GM18526 (cell line): ENCODE results near the gene NOVA1.

Experiments
- POLR2A ChIP-seq: IDR thresholded peaks from 3 replicates; pipeline ENCODE4 v1.6.1; 2011; ENCODE audit not compliant: insufficient read length; ENCODE audit errors: extremely low read depth

The NOVA1 gene, protein sequence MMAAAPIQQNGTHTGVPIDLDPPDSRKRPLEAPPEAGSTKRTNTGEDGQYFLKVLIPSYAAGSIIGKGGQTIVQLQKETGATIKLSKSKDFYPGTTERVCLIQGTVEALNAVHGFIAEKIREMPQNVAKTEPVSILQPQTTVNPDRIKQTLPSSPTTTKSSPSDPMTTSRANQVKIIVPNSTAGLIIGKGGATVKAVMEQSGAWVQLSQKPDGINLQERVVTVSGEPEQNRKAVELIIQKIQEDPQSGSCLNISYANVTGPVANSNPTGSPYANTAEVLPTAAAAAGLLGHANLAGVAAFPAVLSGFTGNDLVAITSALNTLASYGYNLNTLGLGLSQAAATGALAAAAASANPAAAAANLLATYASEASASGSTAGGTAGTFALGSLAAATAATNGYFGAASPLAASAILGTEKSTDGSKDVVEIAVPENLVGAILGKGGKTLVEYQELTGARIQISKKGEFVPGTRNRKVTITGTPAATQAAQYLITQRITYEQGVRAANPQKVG

DNA sequence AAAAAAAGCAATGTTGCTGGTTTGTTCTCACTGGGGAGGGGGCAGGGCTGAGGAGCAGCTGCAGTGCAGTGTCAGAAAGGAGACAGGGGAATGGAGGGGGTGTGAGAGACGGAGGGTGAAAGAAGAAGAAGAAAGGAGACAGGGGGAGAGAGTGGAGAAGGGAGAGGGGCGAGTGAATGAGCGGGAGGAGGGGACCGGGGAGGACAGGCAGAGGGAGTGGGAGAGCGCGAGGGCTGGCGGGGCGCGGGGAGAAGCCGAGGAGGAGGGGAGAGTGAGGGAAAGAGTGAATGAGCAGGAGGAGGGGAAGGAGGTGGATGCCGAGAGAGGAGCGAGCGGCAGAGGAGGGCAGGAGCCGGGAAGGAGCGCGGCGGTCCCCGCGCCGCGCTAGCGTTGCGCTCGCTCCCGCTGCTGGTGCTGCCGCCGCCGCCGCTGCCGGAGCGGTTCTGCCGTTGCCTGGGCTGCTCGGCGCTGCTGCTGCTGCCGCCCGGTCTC is at the start of gene NOVA1:
TSS of gene NOVA1 (minus strand) at position 445 of the 492 bp plus-strand sequence. CDS start 597 bp downstream, outside the sequence.
- TF ChIP-seq POLR2A, result no peak

DNA sequence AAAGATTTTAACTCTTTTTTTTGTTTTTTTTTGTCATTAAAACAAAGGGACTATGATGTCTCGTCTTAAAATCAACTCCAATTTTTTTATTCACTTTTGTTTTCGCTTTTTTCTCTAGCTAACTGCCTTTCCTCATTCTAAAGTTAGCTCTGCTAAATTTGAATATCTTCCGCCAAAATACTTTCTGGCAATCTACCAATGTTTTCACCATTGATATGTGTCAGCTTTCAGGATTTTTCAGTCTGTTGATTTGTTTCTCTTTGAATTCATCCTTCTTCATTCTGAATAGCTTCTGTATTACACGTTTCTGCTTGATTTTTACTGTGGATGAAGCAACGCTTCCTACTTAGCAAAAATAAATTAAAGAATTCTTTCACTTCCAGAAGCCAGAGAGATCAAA is 38.7 kb upstream of the NOVA1 start:
- no peak for TF ChIP-seq POLR2A

DNA sequence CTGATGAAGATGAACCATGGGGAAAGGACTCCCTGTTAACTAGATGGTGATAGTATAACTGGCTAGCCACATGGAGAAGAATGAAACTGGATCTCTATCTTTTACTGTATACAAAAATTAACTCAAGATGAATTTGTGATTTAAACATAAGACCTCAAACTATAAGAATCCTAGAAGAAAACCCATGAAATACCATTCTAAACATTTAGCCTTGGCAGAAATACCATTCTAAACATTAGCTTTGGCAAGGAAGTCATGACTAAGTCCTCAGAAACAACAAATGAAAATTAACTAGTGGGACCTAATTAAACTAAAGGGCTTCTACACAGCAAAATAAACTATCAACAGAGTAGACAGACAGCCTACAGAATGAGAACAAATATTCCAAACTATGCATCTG is 28.4 kb upstream of the NOVA1 start:
- TF ChIP-seq POLR2A, result no peak

DNA sequence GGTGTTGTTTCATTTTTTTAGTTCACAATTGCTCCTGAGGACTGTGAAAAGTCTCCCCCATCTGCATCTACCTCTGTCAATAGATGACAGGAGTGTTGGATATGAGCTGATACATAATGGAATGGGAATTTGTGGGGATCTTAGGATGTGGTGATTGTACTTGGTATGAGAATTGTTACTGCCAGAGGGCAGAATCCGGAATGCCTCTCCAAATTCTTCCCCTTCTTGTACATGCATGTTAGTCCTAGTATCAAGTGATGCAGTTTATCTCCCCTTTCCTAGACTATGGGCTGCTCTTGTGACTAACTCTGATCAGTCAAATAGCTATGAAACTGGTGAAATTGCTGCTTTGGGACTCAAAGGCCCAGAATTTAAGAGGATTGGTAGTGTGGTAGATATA is 24.8 kb upstream of the NOVA1 start:
- no peak for TF ChIP-seq POLR2A

DNA sequence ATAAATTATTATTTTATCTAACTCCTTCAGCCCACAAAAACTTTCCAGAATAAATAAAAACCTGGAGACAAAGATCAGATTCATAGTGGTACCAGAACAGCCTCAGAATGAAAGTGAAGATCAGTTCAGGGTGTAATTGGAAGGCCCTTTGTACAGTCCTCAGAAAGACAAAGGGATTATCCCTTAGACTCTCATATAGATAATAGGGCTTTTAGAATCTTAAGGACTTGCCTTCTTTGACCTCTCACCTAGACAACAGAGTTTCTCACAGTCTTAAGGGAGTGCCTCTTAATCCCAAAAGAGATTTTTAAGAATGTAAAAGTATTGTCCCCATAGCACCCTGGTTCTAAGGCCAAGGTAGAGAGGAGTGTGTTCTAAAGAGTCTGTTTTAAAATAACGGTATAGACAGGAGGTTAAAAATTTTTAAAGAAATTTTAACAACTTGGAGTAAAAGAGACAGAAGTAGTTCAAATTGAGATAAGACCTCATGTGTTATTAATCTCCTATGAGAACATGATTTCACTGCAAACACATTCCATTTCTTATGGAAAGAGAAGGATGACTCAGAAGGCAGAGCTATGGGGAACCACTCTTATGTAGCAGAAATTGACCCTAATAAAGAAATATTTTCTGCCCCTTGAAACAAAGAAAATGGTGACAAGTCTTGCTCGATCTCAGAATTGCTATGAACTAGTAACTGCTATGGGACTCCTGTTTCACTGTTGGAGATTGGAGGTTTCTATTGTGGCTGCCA is 24.2 kb upstream of the NOVA1 start:
- no peak for TF ChIP-seq POLR2A

DNA sequence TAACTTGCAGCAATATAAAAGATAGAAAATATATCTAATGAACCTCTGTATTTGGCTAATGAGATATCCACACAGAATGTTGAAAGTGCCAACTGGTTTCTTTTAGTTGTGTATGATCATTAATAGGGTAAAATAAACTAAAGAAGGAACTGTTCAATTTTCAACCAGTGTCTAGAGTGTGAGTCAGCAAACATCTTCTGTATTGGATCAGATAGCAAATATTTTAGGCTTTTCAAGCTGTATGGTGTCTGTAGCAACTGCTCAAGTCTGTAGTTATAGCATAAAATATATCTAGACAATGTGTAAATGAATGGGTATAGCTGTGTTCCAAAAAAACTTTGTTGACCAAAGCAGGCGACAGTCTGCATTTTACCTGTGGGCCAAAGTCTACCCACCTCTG is 23.5 kb upstream of the NOVA1 start:
- TF ChIP-seq POLR2A, result no peak

DNA sequence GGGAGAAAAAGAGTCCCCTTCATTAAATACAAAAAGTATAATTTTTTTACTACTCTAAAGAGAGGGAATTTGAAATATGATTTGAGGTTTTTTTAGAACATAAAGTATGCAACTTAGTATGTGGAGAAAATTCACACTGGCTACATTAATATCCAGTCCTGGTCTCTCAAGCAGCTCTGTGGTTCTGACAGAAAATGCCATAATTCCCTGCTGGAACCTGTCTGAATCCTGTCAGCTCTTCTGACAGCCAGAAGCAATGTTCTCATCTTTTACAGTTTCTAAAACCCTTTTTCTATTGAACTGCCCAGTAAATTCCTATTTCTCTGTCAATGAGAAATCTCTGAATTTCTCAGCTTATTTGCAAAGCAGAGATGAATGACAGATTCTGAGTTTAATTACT is 13.4 kb upstream of the NOVA1 start:
- TF ChIP-seq POLR2A, result no peak

DNA sequence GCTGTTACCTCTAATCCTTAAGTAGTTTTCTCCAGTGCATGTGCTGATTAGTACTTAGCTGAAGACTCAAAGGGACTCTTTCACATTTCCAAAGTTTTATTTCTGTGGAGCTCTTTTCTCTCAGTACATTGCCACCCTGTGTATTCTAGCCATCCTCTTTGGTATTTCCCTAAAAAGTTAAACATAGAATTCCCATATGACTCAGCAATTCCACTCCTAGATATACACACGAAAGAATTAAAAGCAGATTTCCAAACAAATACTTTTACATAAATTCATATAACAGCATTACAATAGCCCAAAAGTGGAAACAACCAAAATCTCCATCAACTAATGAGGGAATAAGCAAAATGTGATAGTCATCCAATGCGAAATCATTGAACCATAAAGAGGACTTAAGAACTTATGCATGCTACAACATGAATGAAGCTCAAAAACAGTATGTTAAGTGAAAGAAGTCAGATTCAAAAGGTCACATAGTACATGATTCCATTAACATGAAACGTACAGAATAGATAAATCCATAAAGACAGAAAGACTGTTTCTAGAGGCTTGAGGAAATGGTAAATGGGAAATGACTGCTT is 9.0 kb upstream of the NOVA1 start:
- TF ChIP-seq POLR2A, result no peak

DNA sequence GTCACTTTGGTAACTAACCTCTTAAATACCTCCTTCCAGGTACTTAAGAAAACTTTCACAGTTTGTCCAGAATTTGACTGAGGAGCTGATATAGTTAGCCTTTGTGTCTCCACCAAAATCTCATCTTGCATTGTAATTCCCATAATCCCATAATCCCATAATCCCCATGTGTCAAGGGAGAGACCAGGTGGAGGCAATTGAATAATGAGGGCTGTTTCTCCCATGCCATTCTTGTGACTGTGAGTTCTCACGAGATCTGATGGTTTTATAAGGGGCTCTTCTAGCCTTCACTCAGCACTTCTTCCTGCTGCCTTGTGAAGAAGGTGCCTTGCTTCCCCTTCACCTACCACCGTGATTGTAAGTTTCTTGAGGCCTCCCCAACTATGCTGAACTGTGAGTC is 7.8 kb upstream of the NOVA1 start:
- no peak for TF ChIP-seq POLR2A

DNA sequence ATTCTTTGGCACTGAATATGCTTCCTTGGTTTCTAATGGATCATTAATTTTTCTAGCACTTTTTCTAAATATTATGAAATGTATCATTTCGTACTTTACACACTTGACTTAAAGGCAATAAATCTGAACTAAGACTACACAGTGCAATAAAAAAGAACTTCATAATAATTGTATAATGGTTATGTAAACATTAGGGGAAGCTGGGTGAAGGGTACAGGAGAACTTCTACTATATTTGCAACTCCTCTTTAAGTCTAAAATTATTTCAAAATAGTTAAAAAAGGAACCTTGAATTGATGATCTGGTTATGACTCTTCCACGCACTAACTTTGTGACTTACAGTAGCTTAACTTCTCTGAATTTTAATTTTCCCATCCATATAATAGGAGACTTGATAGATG is 5.1 kb upstream of the NOVA1 start:
- no peak for TF ChIP-seq POLR2A

DNA sequence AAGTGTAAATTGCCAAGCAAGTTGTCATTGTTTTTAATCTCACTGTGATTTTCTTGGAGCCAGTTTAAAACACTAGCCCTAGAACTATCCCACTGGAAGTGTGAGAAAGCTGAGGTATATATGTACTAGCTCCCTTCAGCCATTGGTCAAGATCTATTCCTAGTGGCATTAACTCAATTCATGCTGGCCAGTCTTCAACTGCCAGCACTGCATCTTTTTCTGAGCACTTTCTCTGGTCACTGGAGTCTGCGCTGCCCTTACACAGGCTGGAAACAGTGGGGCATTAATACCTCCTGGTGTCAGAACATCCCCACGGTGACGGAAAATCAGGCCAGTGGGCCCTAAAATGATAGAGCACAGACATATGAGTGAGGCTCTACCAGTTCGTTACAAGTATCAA is 4.0 kb upstream of the NOVA1 start:
- no peak for TF ChIP-seq POLR2A

DNA sequence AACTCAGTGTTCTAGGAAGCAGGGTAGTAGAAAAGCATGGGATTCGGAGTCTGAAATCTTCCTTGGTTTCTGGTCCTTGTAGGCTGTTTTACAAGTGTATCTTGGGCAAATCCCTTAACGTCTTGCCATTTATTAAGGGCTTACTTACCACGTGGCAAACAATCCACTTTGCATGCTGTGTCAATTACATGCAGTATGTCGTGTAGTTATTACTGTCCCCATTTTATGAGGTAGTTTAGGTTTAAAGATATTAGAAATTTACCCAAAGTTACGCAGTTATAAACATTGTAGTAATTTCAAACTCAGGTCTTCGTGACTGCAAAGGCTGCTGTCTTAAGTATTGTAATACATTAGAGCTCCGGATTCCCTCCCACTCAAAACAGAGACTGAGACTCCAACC is 1.5 kb upstream of the NOVA1 start:
- no peak for TF ChIP-seq POLR2A

DNA sequence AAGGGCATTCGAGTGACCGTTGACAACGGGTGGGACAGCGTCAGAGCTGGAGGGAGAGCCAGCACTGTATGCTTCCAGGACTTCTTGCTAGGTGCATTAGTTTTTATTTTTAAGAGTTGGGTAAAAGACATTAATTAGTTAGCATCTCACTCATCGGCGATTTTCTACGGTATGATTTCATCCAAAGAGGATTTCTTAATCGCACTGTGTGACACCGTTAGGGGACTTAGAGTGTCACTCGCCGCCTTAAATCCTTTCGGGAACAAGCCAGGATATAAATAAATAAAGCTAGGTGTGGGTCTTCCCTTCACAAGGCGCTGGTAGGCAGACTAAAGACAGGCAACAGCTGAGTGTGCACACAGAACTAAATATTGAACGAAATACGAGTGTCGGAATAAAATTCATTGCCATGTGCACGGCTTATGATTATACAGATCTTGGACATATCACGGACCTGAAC is 869 bp upstream of the NOVA1 start:
- no peak for TF ChIP-seq POLR2A

DNA sequence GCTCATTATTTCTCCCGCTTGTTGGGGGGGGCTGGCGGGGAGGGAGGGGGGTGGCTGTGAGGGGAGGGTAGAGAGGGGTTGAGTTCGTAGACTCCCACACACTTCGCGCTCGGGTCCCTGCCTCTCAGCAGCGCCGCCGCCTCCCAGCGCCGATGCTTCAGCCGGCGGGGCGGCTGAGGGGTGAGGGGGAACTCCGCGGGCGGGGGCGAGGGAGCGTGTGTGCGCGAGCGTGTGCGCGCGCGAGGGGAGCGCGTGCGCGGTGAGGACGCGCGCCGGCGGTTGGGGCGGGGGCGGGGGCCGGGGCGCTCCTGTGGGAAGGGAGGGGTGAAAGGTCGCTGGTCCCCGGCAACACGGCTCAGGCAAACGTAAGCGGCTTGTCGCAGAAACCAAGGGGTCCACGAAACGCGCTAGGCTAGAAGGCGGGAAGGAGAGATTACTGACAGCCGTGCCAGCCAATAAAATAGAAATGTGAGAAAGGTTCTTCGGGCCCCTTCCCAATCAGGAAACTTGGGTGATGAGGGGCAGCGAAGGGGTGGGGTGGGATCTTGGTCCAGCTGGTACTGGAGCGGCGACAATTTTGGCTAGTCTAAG is 343 bp upstream of the NOVA1 start:
- no peak for TF ChIP-seq POLR2A

DNA sequence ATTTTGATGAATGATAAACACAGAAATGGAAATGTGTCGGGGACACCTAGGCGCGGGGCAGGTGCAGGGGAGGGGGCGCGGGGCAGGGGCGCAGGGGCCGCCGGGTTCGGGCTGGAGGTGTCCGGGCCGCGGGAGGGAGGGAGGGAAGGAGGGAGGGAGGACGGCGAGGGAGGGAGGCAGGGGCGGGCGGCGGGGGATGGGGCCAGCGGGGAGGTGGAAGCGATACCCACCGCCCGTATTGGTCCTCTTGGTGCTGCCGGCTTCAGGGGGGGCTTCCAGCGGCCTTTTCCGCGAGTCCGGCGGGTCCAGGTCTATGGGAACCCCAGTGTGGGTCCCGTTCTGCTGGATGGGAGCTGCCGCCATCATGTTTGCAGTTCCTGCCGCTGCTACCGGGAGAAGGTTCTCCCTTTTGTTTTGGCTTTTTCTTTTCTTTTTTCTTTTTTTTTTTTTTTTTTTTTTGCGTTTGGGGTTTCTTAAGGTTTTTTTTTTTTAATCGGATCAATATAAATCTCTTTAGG is 703 bp downstream of the NOVA1 start:
- TF ChIP-seq POLR2A, result no peak
